Naive thymus-derived CD8-positive, alpha-beta T cell (primary cell): ENCODE data around the gene RPTN. TPM values are rescaled to one million over a fixed set of nuclear protein-coding genes. Genes with fewer than 3 reads are reported as not detected.

Experiments
- ATAC-seq, 2 donors: fragments of 150-1000 bp; cut with Tn5 transposase in 1 of 2; sonication (Bioruptor Pico), chemical (Tn5 transposase) in 1 of 2; 1 replicate in 1 of 2; 2 replicates in 1 of 2; pipeline ENCODE4 v1.10.0; 2021; ENCODE audit warnings: mild to moderate bottlenecking in 2 of 2, moderate library complexity in 2 of 2
- POLR2A ChIA-PET: fragments of 350-600 bp; sonication (Branson Sonifier 250); formaldehyde crosslinking; loops from one replicate; lab custom pipeline; 2021; ENCODE audit warnings: antibody characterized with exemption; lab: Charles Lee
- DNase-seq, 10 donors: peaks; one replicate each; pipeline versions ENCODE4 v3.0.0 to v3.0.0-alpha.2; 2020 to 2022
- H3K27ac Mint-ChIP-seq, 10 donors: one replicate each; pipeline ENCODE4 v1.8.0; 2020 to 2022; ENCODE audit warnings: mild to moderate bottlenecking in 10 of 10, mixed read lengths in 10 of 10, moderate library complexity in 4 of 10, inconsistent platforms in 1 of 10
- H3K27me3 Mint-ChIP-seq, 5 donors: one replicate each; pipeline ENCODE4 v1.8.0; 2021 to 2022; ENCODE audit warnings: mixed read lengths in 5 of 5
- H3K36me3 Mint-ChIP-seq, 3 donors: one replicate each; pipeline ENCODE4 v1.8.0; 2020 to 2022; ENCODE audit warnings: mixed read lengths in 3 of 3, mild to moderate bottlenecking in 2 of 3, inconsistent platforms in 1 of 3
- H3K4me1 Mint-ChIP-seq, 4 donors: one replicate each; pipeline ENCODE4 v1.8.0; 2021 to 2022; ENCODE audit warnings: mixed read lengths in 4 of 4
- H3K4me3 Mint-ChIP-seq, 10 donors: one replicate each; pipeline ENCODE4 v1.8.0; 2020 to 2022; ENCODE audit warnings: mild to moderate bottlenecking in 10 of 10, mixed read lengths in 10 of 10, moderate library complexity in 6 of 10, inconsistent platforms in 1 of 10
- H3K9me3 Mint-ChIP-seq, 9 donors: one replicate each; pipeline ENCODE4 v1.8.0; 2020 to 2022; ENCODE audit warnings: mixed read lengths in 9 of 9, mild to moderate bottlenecking in 3 of 9, inconsistent platforms in 1 of 9, moderate library complexity in 1 of 9
- polyA plus RNA-seq, 3 donors: library from polyadenylated mRNA; unstranded; fragments of 300-500 nt; fragmentation: Illumina TruSeq; gene quantifications; one replicate each; pipeline ENCODE4 v1.2.3, GENCODE V29; 2021
- total RNA-seq, 8 experiments: library from RNA in 2 of 8; stranded (reverse) in 2 of 8; gene quantifications; one replicate each; pipeline ENCODE4 v1.2.3 and lab custom pipeline; 2021 to 2026

Gene RPTN
- total and polyA plus RNA-seq, 5 experiments from 2014 or later = not detected

- H3K27ac Mint-ChIP-seq = no peak overlapping the region
- H3K4me1 Mint-ChIP-seq = peaks cover 0 to 6% (median 2%) of the 10 kb centered on the region in 4 donors
- DNase-seq (no peak), ATAC-seq (no peak)
- POLR2A ChIA-PET = no interaction called here
- no peaks in the 10 kb centered on the region for H3K36me3 Mint-ChIP-seq
- no peaks in the 10 kb centered on the region for H3K9me3 Mint-ChIP-seq
- H3K27me3 Mint-ChIP-seq = peaks cover 4 to 22% (median 5%) of the 10 kb centered on the region in 5 donors
- no peak overlapping the region for H3K4me3 Mint-ChIP-seq
Measured at GRCh38 chr1:152182431-152182830, 23.4 kb upstream of the RPTN start.

GRCh38 chr1:152179566-152179965, 20.5 kb upstream of the RPTN start:
- ATAC-seq (no peak), DNase-seq (no peak)
- Mint-ChIP-seq H3K36me3 (no peaks in the 10 kb centered on the region), H3K4me1 (no peaks in the 10 kb centered on the region), H3K4me3 (no peak overlapping the region), H3K9me3 (no peaks in the 10 kb centered on the region), H3K27me3 (peaks cover 2 to 18% (median 10%) of the 10 kb centered on the region in 5 donors), H3K27ac (no peak overlapping the region)
- POLR2A ChIA-PET = no interaction called here

- ATAC-seq (no peak), DNase-seq (no peak)
- Mint-ChIP-seq H3K9me3 (peaks cover 0 to 5% (median 0%) of the 10 kb centered on the region in 9 donors), H3K27ac (no peak overlapping the region), H3K27me3 (peaks cover 0 to 26% (median 5%) of the 10 kb centered on the region in 5 donors), H3K4me1 (peaks cover 7 to 9% (median 8%) of the 10 kb centered on the region in 4 donors), H3K4me3 (no peak overlapping the region), H3K36me3 (no peaks in the 10 kb centered on the region)
- POLR2A ChIA-PET = no interaction called here
Measured at GRCh38 chr1:152170287-152170905, 11.4 kb upstream of the RPTN start.

- no peaks in the 10 kb centered on the region for H3K36me3 Mint-ChIP-seq
- H3K9me3 Mint-ChIP-seq = peaks cover 0 to 6% (median 0%) of the 10 kb centered on the region in 9 donors
- H3K4me3 Mint-ChIP-seq = no peak overlapping the region
- DNase-seq (no peak), ATAC-seq (no peak)
- H3K4me1 Mint-ChIP-seq = peaks cover 8 to 11% (median 9%) of the 10 kb centered on the region in 4 donors
- H3K27ac Mint-ChIP-seq = no peak overlapping the region
- H3K27me3 Mint-ChIP-seq = peaks cover 0 to 25% (median 3%) of the 10 kb centered on the region in 5 donors
- POLR2A ChIA-PET = no interaction called here
Measured at GRCh38 chr1:152169366-152170025, 10.5 kb upstream of the RPTN start.

- Mint-ChIP-seq H3K27me3 (peaks cover 0 to 24% (median 3%) of the 10 kb centered on the region in 5 donors), H3K27ac (no peak overlapping the region), H3K4me3 (no peak overlapping the region), H3K9me3 (peaks cover 0 to 6% (median 0%) of the 10 kb centered on the region in 9 donors), H3K4me1 (peaks cover 8 to 12% (median 9%) of the 10 kb centered on the region in 4 donors), H3K36me3 (no peaks in the 10 kb centered on the region)
- no peak for DNase-seq
- POLR2A ChIA-PET = no interaction called here
- no peak for ATAC-seq
Measured at GRCh38 chr1:152168535-152168868, 9.5 kb upstream of the RPTN start.

- no peak overlapping the region for H3K4me3 Mint-ChIP-seq
- H3K27me3 Mint-ChIP-seq = peaks cover 0 to 19% (median 3%) of the 10 kb centered on the region in 5 donors
- H3K36me3 Mint-ChIP-seq = no peaks in the 10 kb centered on the region
- H3K4me1 Mint-ChIP-seq = peaks cover 8 to 12% (median 9%) of the 10 kb centered on the region in 4 donors
- POLR2A ChIA-PET = no interaction called here
- H3K27ac Mint-ChIP-seq = peak overlapping the region in 1 of 10 donors; percentile 22
- ATAC-seq = no peak
- no peak for DNase-seq
- H3K9me3 Mint-ChIP-seq = peaks cover 0 to 6% (median 0%) of the 10 kb centered on the region in 9 donors
Measured at GRCh38 chr1:152167835-152168534, 9.0 kb upstream of the RPTN start.

GRCh38 chr1:152166966-152167365, 7.9 kb upstream of the RPTN start:
- DNase-seq = no peak
- Mint-ChIP-seq H3K4me1 (peaks cover 8 to 12% (median 9%) of the 10 kb centered on the region in 4 donors), H3K4me3 (no peak overlapping the region), H3K9me3 (peaks cover 0 to 6% (median 0%) of the 10 kb centered on the region in 9 donors), H3K27me3 (peaks cover 0 to 19% (median 3%) of the 10 kb centered on the region in 5 donors), H3K27ac (no peak overlapping the region), H3K36me3 (no peaks in the 10 kb centered on the region)
- POLR2A ChIA-PET = no interaction called here
- ATAC-seq = no peak

- H3K27ac Mint-ChIP-seq = peak overlapping the region in 3 of 10 donors; percentile 3 to 27 (median 21)
- peaks cover 0 to 6% (median 0%) of the 10 kb centered on the region in 9 donors for H3K9me3 Mint-ChIP-seq
Measured at GRCh38 chr1:152165286-152166077, 6.5 kb upstream of the RPTN start.

GRCh38 chr1:152164517-152165136, 5.6 kb upstream of the RPTN start:
- peaks cover 0 to 6% (median 0%) of the 10 kb centered on the region in 9 donors for H3K9me3 Mint-ChIP-seq
- no peak overlapping the region for H3K27ac Mint-ChIP-seq
- H3K27me3 Mint-ChIP-seq = peaks cover 0 to 19% (median 3%) of the 10 kb centered on the region in 5 donors
- no peak overlapping the region for H3K4me3 Mint-ChIP-seq
- ATAC-seq (no peak), DNase-seq (no peak)
- no peaks in the 10 kb centered on the region for H3K36me3 Mint-ChIP-seq
- peaks cover 8 to 15% (median 9%) of the 10 kb centered on the region in 4 donors for H3K4me1 Mint-ChIP-seq
- POLR2A ChIA-PET = no interaction called here

More at GRCh38 chr1:152165286-152166077, 6.5 kb upstream of the RPTN start:
- ATAC-seq (no peak), DNase-seq (no peak)
- Mint-ChIP-seq H3K4me3 (no peak overlapping the region), H3K27me3 (peaks cover 0 to 19% (median 3%) of the 10 kb centered on the region in 5 donors), H3K4me1 (peaks cover 8 to 15% (median 9%) of the 10 kb centered on the region in 4 donors), H3K36me3 (no peaks in the 10 kb centered on the region)
- POLR2A ChIA-PET = no interaction called here

- Mint-ChIP-seq H3K27me3 (peaks cover 0 to 19% (median 2%) of the 10 kb centered on the region in 5 donors), H3K9me3 (peaks cover 0 to 6% (median 0%) of the 10 kb centered on the region in 9 donors), H3K4me1 (peaks cover 8 to 15% (median 9%) of the 10 kb centered on the region in 4 donors), H3K27ac (no peak overlapping the region), H3K36me3 (no peaks in the 10 kb centered on the region), H3K4me3 (no peak overlapping the region)
- no peak for ATAC-seq
- POLR2A ChIA-PET = no interaction called here
- no peak for DNase-seq
Measured at GRCh38 chr1:152162792-152163463, 3.9 kb upstream of the RPTN start.

- POLR2A ChIA-PET = no interaction called here
- peaks cover 0 to 8% (median 0%) of the 10 kb centered on the region in 5 donors for H3K27me3 Mint-ChIP-seq
- peaks cover 0 to 3% (median 0%) of the 10 kb centered on the region in 9 donors for H3K9me3 Mint-ChIP-seq
- peaks cover 2 to 10% (median 3%) of the 10 kb centered on the region in 4 donors for H3K4me1 Mint-ChIP-seq
- ATAC-seq (no peak), DNase-seq (no peak)
- H3K36me3 Mint-ChIP-seq = no peaks in the 10 kb centered on the region
- H3K27ac Mint-ChIP-seq = no peak overlapping the region
- H3K4me3 Mint-ChIP-seq = no peak overlapping the region
Measured at GRCh38 chr1:152160576-152160975, 1.5 kb upstream of the RPTN start.
